ENCODE measurements around the gene JMJD1C.
A peak's percentile ranks its signal among the peaks of the same experiment; 100 is the strongest.

The JMJD1C gene

DNA sequence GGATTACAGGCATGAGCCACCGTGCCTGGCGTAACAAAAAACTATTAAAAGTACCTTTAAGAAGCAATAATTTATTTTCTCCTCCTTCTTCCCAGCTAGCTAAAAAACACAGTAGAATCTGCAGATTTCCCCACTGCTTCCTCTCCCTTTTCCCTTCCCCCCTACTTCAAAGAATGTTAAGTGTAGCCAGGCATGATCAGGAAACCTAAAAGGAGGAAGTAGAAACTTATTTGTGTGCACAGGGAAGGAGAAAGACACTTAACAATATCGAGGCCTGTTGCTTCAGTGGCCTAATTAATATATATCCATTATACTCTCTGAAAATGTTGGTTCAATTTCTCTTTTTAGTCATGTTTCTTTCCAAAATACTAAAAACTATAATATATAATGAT lies 204.9 kb downstream of the JMJD1C start:
- DNase-seq (ENCODE audit: low read depth): no peak
- TF ChIP-seq, protein P1, sequence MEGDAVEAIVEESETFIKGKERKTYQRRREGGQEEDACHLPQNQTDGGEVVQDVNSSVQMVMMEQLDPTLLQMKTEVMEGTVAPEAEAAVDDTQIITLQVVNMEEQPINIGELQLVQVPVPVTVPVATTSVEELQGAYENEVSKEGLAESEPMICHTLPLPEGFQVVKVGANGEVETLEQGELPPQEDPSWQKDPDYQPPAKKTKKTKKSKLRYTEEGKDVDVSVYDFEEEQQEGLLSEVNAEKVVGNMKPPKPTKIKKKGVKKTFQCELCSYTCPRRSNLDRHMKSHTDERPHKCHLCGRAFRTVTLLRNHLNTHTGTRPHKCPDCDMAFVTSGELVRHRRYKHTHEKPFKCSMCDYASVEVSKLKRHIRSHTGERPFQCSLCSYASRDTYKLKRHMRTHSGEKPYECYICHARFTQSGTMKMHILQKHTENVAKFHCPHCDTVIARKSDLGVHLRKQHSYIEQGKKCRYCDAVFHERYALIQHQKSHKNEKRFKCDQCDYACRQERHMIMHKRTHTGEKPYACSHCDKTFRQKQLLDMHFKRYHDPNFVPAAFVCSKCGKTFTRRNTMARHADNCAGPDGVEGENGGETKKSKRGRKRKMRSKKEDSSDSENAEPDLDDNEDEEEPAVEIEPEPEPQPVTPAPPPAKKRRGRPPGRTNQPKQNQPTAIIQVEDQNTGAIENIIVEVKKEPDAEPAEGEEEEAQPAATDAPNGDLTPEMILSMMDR (IDR thresholded peaks at IDR 0.05; ENCODE audit: low read length, missing control alignments): no peak
- no peak overlapping the region for H3K4me3 ChIP-seq (replicated peaks; ENCODE audit: low read depth, low read length)

DNA sequence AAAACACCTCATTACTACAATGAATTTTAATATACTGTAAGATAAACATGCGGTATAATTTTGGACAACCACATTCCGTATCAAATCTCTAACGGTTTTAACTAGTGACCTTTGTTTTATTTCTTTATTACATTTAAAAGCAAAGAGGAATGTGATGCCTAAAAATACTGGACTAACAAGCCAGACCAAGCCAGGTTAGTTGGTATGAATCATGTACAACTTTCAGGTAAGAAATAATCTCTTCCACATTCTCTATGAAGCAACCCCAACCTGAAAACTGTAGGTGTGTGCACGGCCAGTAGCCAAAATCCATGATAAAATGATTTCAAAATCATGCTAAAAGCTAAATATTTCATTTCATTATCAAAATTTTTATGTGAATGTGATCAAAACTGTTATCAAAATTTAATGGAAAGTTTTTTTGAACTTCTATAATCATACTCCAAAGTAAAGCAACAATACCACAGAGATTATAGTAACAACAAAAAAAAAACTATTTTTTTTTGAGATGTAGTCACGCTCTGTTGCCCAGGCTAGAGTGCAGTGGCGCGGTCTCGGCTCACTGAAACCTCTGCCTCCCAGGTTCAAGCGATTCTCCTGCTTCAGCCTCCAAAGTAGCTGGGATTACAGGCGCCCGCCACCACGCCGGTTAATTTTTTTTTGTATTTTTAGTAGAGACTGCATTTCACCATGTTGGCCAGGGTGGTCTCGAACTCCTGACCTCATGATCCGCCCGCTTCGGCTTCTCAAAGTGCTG lies 205.5 kb downstream of the JMJD1C start:
- TF ChIP-seq, protein P1 (IDR thresholded peaks at IDR 0.05; ENCODE audit: low read length, missing control alignments): no peak
- no peak overlapping the region for H3K4me3 ChIP-seq (replicated peaks; ENCODE audit: low read depth, low read length)
- no peak for DNase-seq (ENCODE audit: low read depth)

DNA sequence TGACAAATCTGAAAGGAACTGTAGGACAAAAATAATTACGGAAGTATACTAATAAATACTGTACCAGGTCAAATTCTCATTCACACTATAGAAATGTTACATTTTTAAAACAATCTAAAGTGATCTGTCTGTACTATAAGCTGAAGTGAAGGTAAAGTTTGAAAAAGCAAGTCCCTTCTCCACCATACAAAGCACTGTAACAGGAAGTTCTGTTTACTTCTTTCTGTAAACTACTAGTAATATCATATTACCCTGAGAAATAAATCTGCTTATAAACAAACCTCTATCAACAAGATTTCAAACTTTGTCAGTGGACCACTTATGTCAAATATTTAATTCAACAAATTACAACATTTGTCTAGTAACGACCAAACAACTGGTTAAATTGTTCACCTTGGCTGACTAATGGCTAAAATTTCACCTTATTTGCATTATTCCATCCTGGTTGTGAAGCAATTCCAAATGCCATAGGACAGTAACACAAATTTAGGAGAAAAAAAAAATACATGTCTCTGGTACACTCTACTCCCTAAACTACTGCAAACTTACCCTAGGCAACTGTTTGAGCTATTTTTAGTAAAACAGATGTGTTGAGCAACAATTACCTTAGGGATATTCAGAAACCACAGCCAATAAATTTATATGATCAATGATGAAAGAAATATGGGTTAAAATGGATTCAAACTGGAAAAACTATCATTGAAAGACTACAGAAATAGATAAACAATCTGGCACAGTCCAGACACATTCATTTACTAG lies 206.7 kb downstream of the JMJD1C start:
- DNase-seq (ENCODE audit: low read depth): no peak
- no peak overlapping the region for H3K4me3 ChIP-seq (replicated peaks; ENCODE audit: low read depth, low read length)
- TF ChIP-seq, protein P1 (IDR thresholded peaks at IDR 0.05; ENCODE audit: low read length, missing control alignments): no peak

DNA sequence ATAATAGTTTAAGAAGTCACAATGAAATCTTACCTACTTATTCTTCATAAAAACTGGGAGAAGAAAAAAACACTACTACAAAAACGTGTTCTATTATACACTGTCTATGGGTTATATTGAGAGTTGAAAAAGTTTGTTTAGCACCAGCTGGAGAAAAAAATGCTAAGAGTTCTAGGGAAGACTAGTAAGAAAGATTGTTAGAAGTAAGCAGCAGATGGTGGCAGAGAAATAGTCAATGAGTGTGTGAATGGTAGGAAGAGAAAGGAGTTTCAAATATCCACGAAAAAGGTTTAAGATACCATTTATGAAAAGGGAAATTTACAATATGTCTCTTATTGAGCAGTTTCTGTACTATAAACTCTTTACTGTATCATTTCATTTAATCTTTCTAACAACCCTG lies 208.0 kb downstream of the JMJD1C start:
- TF ChIP-seq, protein P1 (IDR thresholded peaks at IDR 0.05; ENCODE audit: low read length, missing control alignments): no peak
- DNase-seq (ENCODE audit: low read depth): no peak
- no peak overlapping the region for H3K4me3 ChIP-seq (replicated peaks; ENCODE audit: low read depth, low read length)

DNA sequence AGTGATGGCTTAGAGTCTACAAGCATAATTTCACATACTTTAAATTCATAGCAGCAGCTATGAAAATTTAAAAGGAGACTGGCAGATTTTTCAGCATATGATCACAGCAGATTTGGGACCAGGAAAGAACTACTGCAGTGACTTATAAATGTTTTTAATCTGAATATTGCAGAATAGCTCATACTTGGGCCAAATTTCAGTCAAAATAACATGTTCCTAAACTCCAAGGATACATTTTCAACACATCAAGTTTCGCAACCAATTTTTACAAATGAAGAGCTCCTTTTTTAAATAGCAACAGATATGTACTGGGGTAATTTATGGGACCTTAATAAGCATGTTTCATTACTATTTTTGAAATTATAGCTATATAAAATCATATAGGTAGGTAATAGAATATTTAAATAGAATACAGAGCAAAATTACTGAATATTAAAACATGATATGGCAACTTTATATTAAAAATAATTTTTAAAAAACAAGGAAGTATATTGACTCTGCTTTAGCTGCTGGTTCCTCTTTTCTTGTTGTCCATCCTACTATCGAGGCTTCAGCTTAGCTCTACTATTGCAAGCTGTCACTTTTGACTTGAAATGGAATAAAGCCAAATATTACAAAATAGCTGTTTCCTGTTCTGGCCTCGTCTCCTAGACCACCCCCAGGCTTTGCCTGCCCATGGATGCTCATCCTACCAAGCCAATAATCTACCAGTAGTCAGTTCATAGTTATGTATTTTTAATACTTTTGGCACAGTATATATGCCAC lies 209.6 kb downstream of the JMJD1C start:
- H3K4me3 ChIP-seq (replicated peaks; ENCODE audit: low read depth, low read length): no peak overlapping the region
- DNase-seq (ENCODE audit: low read depth): peak; percentile 72

DNA sequence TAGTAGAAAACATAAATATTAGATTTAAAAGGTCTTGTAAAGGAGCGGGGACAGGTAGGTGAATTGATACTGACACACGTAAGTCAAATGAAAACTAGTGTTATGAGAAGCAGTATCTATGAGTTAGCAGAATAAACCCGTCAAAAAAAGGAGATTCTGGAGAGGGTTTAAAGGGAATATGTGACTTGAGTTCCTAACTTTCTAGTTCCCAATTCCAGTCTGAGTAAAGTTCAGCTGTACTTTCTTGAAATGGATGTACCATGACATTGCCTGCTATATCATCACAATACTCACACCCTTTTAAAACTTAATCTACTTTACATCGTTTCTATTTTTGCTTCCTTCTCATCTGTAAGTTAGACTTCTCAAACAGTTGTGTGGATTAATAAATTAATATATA lies 210.5 kb downstream of the JMJD1C start:
- no peak overlapping the region for H3K4me3 ChIP-seq (replicated peaks; ENCODE audit: low read depth, low read length)
- no peak for DNase-seq (ENCODE audit: low read depth)
- TF ChIP-seq, protein P1 (IDR thresholded peaks at IDR 0.05; ENCODE audit: low read length, missing control alignments): no peak

More for the DNA sequence above, 209.6 kb downstream of the JMJD1C start:
- TF ChIP-seq, protein P1 (IDR thresholded peaks at IDR 0.05; ENCODE audit: low read length, missing control alignments): no peak
